SU-DHL-6 (cell line): ENCODE measurements around the gene B3GNT9.

ENCODE experiments used
- H2AFZ ChIP-seq: fragments of 200-600 bp; sonication (generic); 2 replicates; pipeline ENCODE4 v1.6.1; 2014; ENCODE audit warnings: low read depth, mild to moderate bottlenecking, moderate library complexity, mixed read lengths, antibody characterized with exemption, low read length; ENCODE audit not compliant: severe bottlenecking
- H3F3A ChIP-seq: fragments of 200-600 bp; shearing (Covaris generic); 2 replicates; pipeline ENCODE4 v1.6.0; 2016; ENCODE audit warnings: antibody characterized with exemption, mild to moderate bottlenecking; ENCODE audit not compliant: insufficient read depth
- H3K27ac ChIP-seq: fragments of 200-600 bp; sonication (generic); 2 replicates; pipeline ENCODE4 v1.5.1; 2016; ENCODE audit warnings: low read depth, mild to moderate bottlenecking, low read length, moderate library complexity, mixed read lengths
- H3K27me3 ChIP-seq: fragments of 200-600 bp; sonication (generic), shearing (Covaris generic); 2 replicates; pipeline ENCODE4 v1.6.0; 2014; ENCODE audit warnings: mild to moderate bottlenecking, low read length
- H3K36me3 ChIP-seq: fragments of 200-600 bp; sonication (generic); 2 replicates; pipeline ENCODE4 v1.6.1; 2014; ENCODE audit warnings: mild to moderate bottlenecking, low read length, mixed read lengths
- H3K4me2 ChIP-seq: fragments of 300-600, 200-600 bp; shearing (Covaris generic), sonication (generic); 2 replicates; pipeline ENCODE4 v1.6.0; 2014; ENCODE audit warnings: low read length, low read depth, mild to moderate bottlenecking; ENCODE audit not compliant: poor library complexity, severe bottlenecking
- H3K4me3 ChIP-seq: fragments of 200-600 bp; sonication (generic); 2 replicates; pipeline ENCODE4 v1.5.1; 2014; ENCODE audit warnings: antibody characterized with exemption, low read length, mild to moderate bottlenecking, mixed read lengths; ENCODE audit not compliant: insufficient read depth, poor library complexity, severe bottlenecking
- H3K79me2 ChIP-seq: fragments of 200-600 bp; sonication (generic); 2 replicates; pipeline ENCODE4 v1.6.1; 2014; ENCODE audit warnings: mild to moderate bottlenecking, low read length, moderate library complexity; ENCODE audit not compliant: insufficient read depth
- H3K9ac ChIP-seq: fragments of 200-600 bp; sonication (generic); 2 replicates; pipeline ENCODE4 v1.7.0; 2014; ENCODE audit warnings: mild to moderate bottlenecking, low read length
- H3K9me2 ChIP-seq: fragments of 200-600 bp; sonication (generic); replicated peaks from 2 replicates; pipeline ENCODE4 v1.6.1; 2014; ENCODE audit warnings: low read length; ENCODE audit not compliant: insufficient read depth
- H3K9me3 ChIP-seq: fragments of 200-600 bp; sonication (generic); 2 replicates; pipeline ENCODE4 v1.6.1; 2014; ENCODE audit warnings: low read length, mixed read lengths; ENCODE audit not compliant: insufficient read depth
- H4K20me1 ChIP-seq: fragments of 200-600 bp; sonication (generic); 2 replicates; pipeline ENCODE4 v1.6.1; 2014; ENCODE audit warnings: low read depth, mild to moderate bottlenecking, antibody characterized with exemption, low read length, moderate library complexity, mixed read lengths
- EZH2phosphoT487 ChIP-seq: fragments of 200-600 bp; sonication (generic), shearing (Covaris generic); conservative IDR thresholded peaks from 2 replicates; pipeline ENCODE4 v1.6.1; 2018; ENCODE audit warnings: mild to moderate bottlenecking, antibody characterized with exemption, low read length, moderate library complexity, mixed read lengths
- TF ChIP-seq, protein P1 (sequence below): fragments of 200-600 bp; sonication (generic); IDR thresholded peaks from one replicate; pipeline ENCODE4 v1.5.1; 2017; ENCODE audit warnings: antibody characterized with exemption, mild to moderate bottlenecking, low read length, moderate library complexity; ENCODE audit not compliant: insufficient read depth, poor library complexity, severe bottlenecking

Gene B3GNT9

DNA sequence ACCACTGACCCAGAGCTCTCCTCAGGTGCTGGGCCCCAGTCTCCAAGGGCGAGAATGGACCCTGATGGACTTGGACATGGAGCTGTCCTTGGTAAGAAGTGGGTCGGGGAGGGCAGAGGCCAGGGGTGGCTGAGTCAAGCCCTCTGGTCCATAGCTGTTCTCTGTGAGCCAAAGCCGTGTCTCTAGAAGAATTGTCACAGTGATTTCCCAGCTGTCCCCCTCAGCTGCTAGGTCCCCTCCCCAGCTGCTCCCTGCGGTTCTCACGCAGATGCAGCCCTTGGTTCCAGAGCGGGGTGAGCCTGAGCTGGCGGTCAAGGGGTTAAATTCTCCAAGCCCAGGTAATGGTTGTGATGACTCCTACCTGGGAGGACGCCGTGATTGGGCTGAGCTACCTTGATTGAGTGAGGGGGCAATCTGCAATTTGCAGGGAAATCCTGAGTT is 18.2 kb upstream of the B3GNT9 start:
- Histone ChIP-seq H3K79me2 (no peaks in the 10 kb centered on the region), H3K9ac (no peak overlapping the region), H2AFZ (no peak overlapping the region), H3K27me3 (no peaks in the 10 kb centered on the region), H3K4me3 (no peak overlapping the region), H3K36me3 (no peaks in the 10 kb centered on the region), H3K9me2 (no peaks in the 10 kb centered on the region), H3K4me2 (no peak overlapping the region), H3K27ac (no peak overlapping the region), H3F3A (no peaks in the 10 kb centered on the region), H4K20me1 (no peaks in the 10 kb centered on the region), H3K9me3 (no peaks in the 10 kb centered on the region)
- TF ChIP-seq EZH2phosphoT487: no peak
- TF ChIP-seq, protein P1, sequence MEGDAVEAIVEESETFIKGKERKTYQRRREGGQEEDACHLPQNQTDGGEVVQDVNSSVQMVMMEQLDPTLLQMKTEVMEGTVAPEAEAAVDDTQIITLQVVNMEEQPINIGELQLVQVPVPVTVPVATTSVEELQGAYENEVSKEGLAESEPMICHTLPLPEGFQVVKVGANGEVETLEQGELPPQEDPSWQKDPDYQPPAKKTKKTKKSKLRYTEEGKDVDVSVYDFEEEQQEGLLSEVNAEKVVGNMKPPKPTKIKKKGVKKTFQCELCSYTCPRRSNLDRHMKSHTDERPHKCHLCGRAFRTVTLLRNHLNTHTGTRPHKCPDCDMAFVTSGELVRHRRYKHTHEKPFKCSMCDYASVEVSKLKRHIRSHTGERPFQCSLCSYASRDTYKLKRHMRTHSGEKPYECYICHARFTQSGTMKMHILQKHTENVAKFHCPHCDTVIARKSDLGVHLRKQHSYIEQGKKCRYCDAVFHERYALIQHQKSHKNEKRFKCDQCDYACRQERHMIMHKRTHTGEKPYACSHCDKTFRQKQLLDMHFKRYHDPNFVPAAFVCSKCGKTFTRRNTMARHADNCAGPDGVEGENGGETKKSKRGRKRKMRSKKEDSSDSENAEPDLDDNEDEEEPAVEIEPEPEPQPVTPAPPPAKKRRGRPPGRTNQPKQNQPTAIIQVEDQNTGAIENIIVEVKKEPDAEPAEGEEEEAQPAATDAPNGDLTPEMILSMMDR: no peak

DNA sequence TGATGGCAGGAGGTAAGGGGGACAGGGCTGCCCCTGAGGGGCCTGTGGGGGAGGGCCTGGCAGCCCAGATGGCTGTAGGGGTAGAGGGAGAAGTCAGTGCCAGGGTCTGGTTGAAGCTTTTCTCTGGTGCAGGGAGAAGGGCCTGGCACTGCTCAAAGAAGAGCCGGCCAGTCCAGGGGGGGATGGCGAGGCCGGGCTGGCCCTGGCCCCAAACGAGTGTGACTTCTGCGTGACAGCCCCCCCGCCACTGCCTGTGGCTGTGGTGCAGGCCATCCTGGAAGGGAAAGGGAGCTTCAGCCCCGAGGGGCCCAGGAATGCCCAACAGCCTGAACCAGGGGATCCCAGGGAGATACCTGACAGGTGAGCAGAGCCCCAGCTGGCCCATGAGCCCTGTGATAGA is 16.8 kb upstream of the B3GNT9 start:
- no peaks in the 10 kb centered on the region for H4K20me1 ChIP-seq
- H3K9me2 ChIP-seq: no peaks in the 10 kb centered on the region
- H3K79me2 ChIP-seq: no peaks in the 10 kb centered on the region
- no peak overlapping the region for H3K27ac ChIP-seq
- no peak overlapping the region for H3K9ac ChIP-seq
- H3K9me3 ChIP-seq: no peaks in the 10 kb centered on the region
- H3K27me3 ChIP-seq: no peaks in the 10 kb centered on the region
- no peak for TF ChIP-seq EZH2phosphoT487
- TF ChIP-seq, protein P1: no peak
- H3F3A ChIP-seq: no peaks in the 10 kb centered on the region
- no peak overlapping the region for H3K4me3 ChIP-seq
- no peaks in the 10 kb centered on the region for H3K36me3 ChIP-seq
- no peak overlapping the region for H3K4me2 ChIP-seq
- H2AFZ ChIP-seq: no peak overlapping the region

DNA sequence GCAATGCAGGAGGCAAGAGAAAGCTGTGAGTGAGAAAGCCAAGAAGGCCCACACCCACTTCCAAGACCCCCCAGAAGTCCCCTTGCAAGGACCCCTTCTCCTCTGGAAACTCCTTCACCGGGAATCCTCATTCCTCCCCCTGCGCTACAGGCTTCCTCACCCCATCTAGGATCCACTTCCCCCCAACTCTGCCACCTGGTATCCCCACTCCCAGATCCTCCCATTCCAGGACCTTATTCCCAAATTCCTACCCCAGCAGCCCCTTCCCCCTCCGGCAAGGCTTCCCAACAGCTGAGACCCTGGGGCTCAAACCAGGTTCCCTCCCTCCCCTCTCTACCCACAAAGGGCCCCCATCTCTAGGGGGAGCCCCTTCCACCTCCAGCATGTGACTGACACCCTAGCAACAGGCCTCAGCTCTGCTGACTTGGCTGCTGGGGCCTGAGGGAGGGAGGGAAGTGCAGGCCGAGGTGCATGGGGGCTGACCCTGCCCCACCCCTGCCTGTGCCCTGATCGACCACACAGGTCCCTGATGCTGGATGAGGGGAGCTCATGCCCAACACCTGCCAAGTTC is 15.9 kb upstream of the B3GNT9 start:
- Histone ChIP-seq H3K4me2 (no peak overlapping the region), H3F3A (no peaks in the 10 kb centered on the region), H3K79me2 (no peaks in the 10 kb centered on the region), H2AFZ (no peak overlapping the region), H3K4me3 (no peak overlapping the region), H3K9me2 (no peaks in the 10 kb centered on the region), H3K9me3 (no peaks in the 10 kb centered on the region), H3K27me3 (no peaks in the 10 kb centered on the region), H3K36me3 (no peaks in the 10 kb centered on the region), H4K20me1 (no peaks in the 10 kb centered on the region), H3K9ac (no peak overlapping the region), H3K27ac (no peak overlapping the region)
- TF ChIP-seq, protein P1: no peak
- no peak for TF ChIP-seq EZH2phosphoT487
